GM12878 (cell line): Measurements from ENCODE around the gene RASGRF2. TPM values are rescaled to one million over a fixed set of nuclear protein-coding genes. Genes with fewer than 3 reads are reported as not detected.

ENCODE experiments used
- ATAC-seq: fragments of 200-7000 bp; cut with Tn5 transposase; 3 replicates; pipeline ENCODE4 v1.9.1; 2020; ENCODE audit warnings: mild to moderate bottlenecking, moderate library complexity
- BruUV-seq: library from RNA; stranded (reverse); fragments of 400-500 nt; replicated peaks from 2 replicates; lab custom pipeline; 2021; lab: Mats Ljungman, UMichigan
- CTCF ChIA-PET: fragments of 300-600 bp; sonication (Branson Sonifier 250); formaldehyde crosslinking; extraction: SDS; loops from one replicate; lab custom pipeline; 2021; ENCODE audit warnings: inconsistent platforms; lab: Yijun Ruan, JAX
- POLR2A ChIA-PET: fragments of 350-600 bp; formaldehyde crosslinking; extraction: SDS; loops from one replicate; lab custom pipeline; 2021; ENCODE audit warnings: inconsistent platforms; lab: Charles Lee
- RAD21 ChIA-PET: fragments of 300-600 bp; sonication (Branson Sonifier 250); formaldehyde crosslinking; loops from one replicate; lab custom pipeline; 2023; ENCODE audit warnings: antibody characterized with exemption; ENCODE audit not compliant: unreplicated experiment; lab: Charles Lee
- SMC1A ChIA-PET: fragments of 300-600 bp; sonication (Branson Sonifier 250); formaldehyde crosslinking; loops from one replicate; lab custom pipeline; 2023; ENCODE audit not compliant: unreplicated experiment, uncharacterized antibody; lab: Charles Lee
- DNase-seq: peaks from one replicate; pipeline ENCODE4 v3.0.0-alpha.2; 2011; ENCODE audit warnings: low read depth, low spot score
- FAIRE-seq: peaks from 3 replicates; lab custom pipeline; 2011; peaks lifted over from hg19 to GRCh38; lab: Jason Lieb, UNC
- H2AFZ ChIP-seq: 2 replicates; pipeline ENCODE4 v1.6.0; 2011; ENCODE audit warnings: low read depth, low read length, control low read depth; ENCODE audit not compliant: control insufficient read depth
- H3K27ac ChIP-seq: 2 replicates; pipeline ENCODE4 v1.5.1; 2011; ENCODE audit warnings: control low read depth; ENCODE audit not compliant: control insufficient read depth, insufficient read depth
- H3K27me3 ChIP-seq, 2 experiments: replicated peaks in 1 of 2; 2 replicates each; pipeline versions ENCODE4 v1.6.0 to v1.6.1; 2011; ENCODE audit warnings: low read length in 1 of 2; ENCODE audit not compliant: control insufficient read depth in 2 of 2, insufficient read depth in 2 of 2
- H3K36me3 ChIP-seq, 2 experiments: 2 replicates each; pipeline ENCODE4 v1.5.1; 2011; ENCODE audit warnings: low read length in 1 of 2; ENCODE audit not compliant: control insufficient read depth in 2 of 2, insufficient read depth in 2 of 2
- H3K4me1 ChIP-seq: 2 replicates; pipeline ENCODE4 v1.6.1; 2011; ENCODE audit warnings: mild to moderate bottlenecking, low read length, moderate library complexity, mixed read lengths; ENCODE audit not compliant: control insufficient read depth, insufficient read depth
- H3K4me2 ChIP-seq: 2 replicates; pipeline ENCODE4 v1.6.0; 2011; ENCODE audit warnings: control low read depth; ENCODE audit not compliant: control insufficient read depth, insufficient read depth
- H3K4me3 ChIP-seq: fragments of 200-600 bp; sonication (generic); 2 replicates; pipeline ENCODE4 v1.5.1; 2016
- H3K79me2 ChIP-seq: 2 replicates; pipeline ENCODE4 v1.6.0; 2011; ENCODE audit warnings: low read length; ENCODE audit not compliant: control insufficient read depth, insufficient read depth
- H3K9ac ChIP-seq: 2 replicates; pipeline ENCODE4 v1.8.0; 2011; ENCODE audit warnings: low read length, control low read depth, mixed read lengths; ENCODE audit not compliant: control insufficient read depth, insufficient read depth
- H3K9me3 ChIP-seq: replicated peaks from 3 replicates; pipeline ENCODE4 v1.5.1; 2011; ENCODE audit warnings: mild to moderate bottlenecking, low read length; ENCODE audit not compliant: control insufficient read depth, insufficient read depth
- H4K20me1 ChIP-seq: 2 replicates; pipeline ENCODE4 v1.6.0; 2011; ENCODE audit not compliant: control insufficient read depth, insufficient read depth
- ASH2L ChIP-seq: fragments of 300-600, 200-600 bp; sonication (generic); IDR thresholded peaks from 2 replicates; pipeline ENCODE4 v1.6.1; 2017; ENCODE audit warnings: low read depth, mild to moderate bottlenecking, borderline replicate concordance
- CHD1 ChIP-seq: IDR thresholded peaks from 2 replicates; pipeline ENCODE4 v1.6.1; 2012; ENCODE audit warnings: low read depth, low read length, improper control_type of control experiment
- EZH2 ChIP-seq: IDR thresholded peaks from 2 replicates; pipeline ENCODE4 v1.6.1; 2012; ENCODE audit warnings: low read depth, mild to moderate bottlenecking, control low read depth, inconsistent platforms, low read length, borderline replicate concordance; ENCODE audit not compliant: control insufficient read depth
- IRF3 ChIP-seq: fragments of 450-650 bp; IDR thresholded peaks from 2 replicates; pipeline ENCODE4 v1.6.1; 2014; ENCODE audit warnings: mild to moderate bottlenecking
- MLLT1 ChIP-seq: fragments of 450-650 bp; IDR thresholded peaks from 2 replicates; pipeline ENCODE4 v1.6.1; 2016; ENCODE audit warnings: mild to moderate bottlenecking
- MTA2 ChIP-seq: fragments of 450-650 bp; IDR thresholded peaks from 2 replicates; pipeline ENCODE4 v1.6.1; 2016; ENCODE audit warnings: low read depth, mild to moderate bottlenecking, moderate library complexity
- RFX5 ChIP-seq: IDR thresholded peaks from 2 replicates; pipeline ENCODE4 v1.6.1; 2011; ENCODE audit warnings: low read depth, low read length, improper control_type of control experiment
- STAT1 ChIP-seq: fragments of 450-650 bp; conservative IDR thresholded peaks from 2 replicates; pipeline ENCODE4 v1.6.1; 2014; ENCODE audit warnings: antibody characterized with exemption, mild to moderate bottlenecking
- TAF1 ChIP-seq: IDR thresholded peaks from 2 replicates; pipeline ENCODE4 v1.6.1; 2011; ENCODE audit warnings: mild to moderate bottlenecking, low read depth, low read length, borderline replicate concordance
- WGBS: methylation state at CpG from one replicate; pipeline ENCODE4 v1.1.6; 2016; ENCODE audit warnings: low lambda C conversion rate; ENCODE audit not compliant: insufficient replicate concordance, insufficient coverage; ENCODE audit errors: missing lambda C conversion rate; 5-methylcytosine and 5-hydroxymethylcytosine counted together
- in situ Hi-C: fragments of 300-500 bp; cut with MboI; formaldehyde crosslinking; loops from 9 replicates; pipeline ENCODE4 v1.14.3; 2018; ENCODE audit warnings: mixed read lengths
- intact Hi-C: fragments of 100-400 bp; cut with micrococcal nuclease; formaldehyde crosslinking; loops from one replicate; pipeline ENCODE4 v1.14.2; 2022; ENCODE audit not compliant: unreplicated experiment
- polyA plus RNA-seq, 11 experiments: library from polyadenylated mRNA; depleted of rRNA in 4 of 11; unstranded in 6 of 11; stranded (reverse) in 5 of 11; fragments of >200 nt; fragmentation: Nextera tagmentation in 4 of 11; fragmentation: Illumina TruSeq in 1 of 11; extraction: Ambion mirVana in 4 of 11; extraction: Trizol in 1 of 11; gene quantifications; 1 replicate in 1 of 11; 2 replicates in 10 of 11; pipeline versions ENCODE4 v1.2.1 to v1.2.3, GENCODE V29; 2011 to 2016; ENCODE audit warnings: inconsistent platforms in 2 of 11, missing spikeins in 2 of 11, low read depth in 1 of 11
- total RNA-seq, 4 experiments: library from RNA; depleted of rRNA in 3 of 4; stranded (reverse); fragments of >200 nt in 3 of 4; fragmentation: Illumina TruSeq in 1 of 4; extraction: Trizol in 1 of 4; gene quantifications; 2 replicates each; pipeline versions ENCODE4 v1.2.1 to v1.2.3, GENCODE V29; 2013 to 2021

Gene RASGRF2
- total and polyA plus RNA-seq, 10 of the 15 experiments (the other 5 are each of a cell fraction or from before 2014, with no cell fraction given): 0.05 to 0.24 (median 0.07) TPM

GRCh38 chr5:81105261-81105877 lies 145.2 kb downstream of the RASGRF2 start (continued):
- TF ChIP-seq MTA2 (no peak), CHD1 (no peak)

GRCh38 chr5:81115261-81115660 lies 155.1 kb downstream of the RASGRF2 start:
- in situ Hi-C loops: no loop called here
- FAIRE-seq: no peak
- Histone ChIP-seq H3K36me3 (no peaks in the 10 kb centered on the region), H3K4me1 (no peaks in the 10 kb centered on the region), H3K9ac (no peak overlapping the region), H2AFZ (no peak overlapping the region), H3K79me2 (no peaks in the 10 kb centered on the region), H3K4me2 (no peak overlapping the region), H3K9me3 (no peaks in the 10 kb centered on the region), H3K4me3 (no peak overlapping the region), H3K27me3 (no peaks in the 10 kb centered on the region; a peak in 1 of 4 replicates), H3K27ac (no peak overlapping the region), H4K20me1 (no peaks in the 10 kb centered on the region)
- DNase-seq: no peak
- ChIA-PET RAD21 (no interaction called here), POLR2A (no interaction called here), SMC1A (interaction anchor here (1.2 kb wide), 1 partner anchor 11 kb away, joined by 3 read pairs; no protein-coding TSS in a partner anchor), CTCF (interaction anchor here (0.6 kb wide), 1 partner anchor 1201 kb away, joined by 3 read pairs; no protein-coding TSS in a partner anchor)
- intact Hi-C loops: no loop called here
- no peak for ATAC-seq
- TF ChIP-seq MLLT1 (no peak), TAF1 (no peak), RFX5 (no peak), ASH2L (no peak), IRF3 (no peak), STAT1 (no peak), EZH2 (no peak)
- no TSS peak for BruUV-seq
- WGBS: 47% methylated on average over 4 of the region's 4 CpGs
